Measurements from ENCODE around the gene COL4A2.

Gene COL4A2

DNA sequence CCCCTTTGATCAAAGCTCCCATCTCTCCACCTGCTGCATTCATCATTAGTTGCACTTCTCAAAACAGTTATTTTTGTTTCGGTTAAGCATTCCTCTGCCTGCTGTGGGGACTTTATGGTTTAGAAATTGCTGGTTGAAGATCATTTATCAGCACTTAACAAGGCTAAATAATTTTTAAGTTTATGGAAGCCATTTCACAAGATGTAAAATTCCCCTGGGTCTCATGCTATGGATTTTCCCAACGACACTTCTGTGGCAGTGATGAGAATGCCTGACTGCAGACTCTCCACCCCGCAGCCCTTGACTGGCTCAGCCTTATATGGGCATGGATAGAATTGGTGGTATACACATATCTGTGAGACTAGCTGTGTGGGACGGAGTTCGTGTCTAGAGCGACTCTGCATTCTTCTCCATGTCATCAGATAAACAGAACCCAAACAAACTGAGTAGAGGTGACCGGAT is 52.8 kb downstream of the COL4A2 start:
- DNase-seq, result no peak

DNA sequence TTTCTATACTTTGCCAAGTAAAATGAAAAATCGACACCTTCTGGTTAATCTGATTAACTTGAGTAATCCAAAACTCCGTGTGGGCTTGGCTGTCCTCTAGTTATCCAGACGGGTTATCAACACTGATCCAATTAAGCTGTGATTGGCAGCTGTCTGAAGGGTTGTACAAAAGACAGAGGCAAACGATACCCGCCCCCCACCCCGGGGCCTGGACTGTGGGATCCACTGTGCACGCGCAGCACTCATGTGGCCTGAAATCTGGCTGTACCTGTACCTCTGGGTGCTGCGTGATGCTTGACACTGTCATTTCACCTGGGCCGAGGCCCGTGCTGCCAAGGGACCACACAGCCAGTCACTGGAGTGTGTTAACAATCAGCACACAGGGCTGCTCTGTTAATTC is 53.5 kb downstream of the COL4A2 start:
- DNase-seq, result no peak

DNA sequence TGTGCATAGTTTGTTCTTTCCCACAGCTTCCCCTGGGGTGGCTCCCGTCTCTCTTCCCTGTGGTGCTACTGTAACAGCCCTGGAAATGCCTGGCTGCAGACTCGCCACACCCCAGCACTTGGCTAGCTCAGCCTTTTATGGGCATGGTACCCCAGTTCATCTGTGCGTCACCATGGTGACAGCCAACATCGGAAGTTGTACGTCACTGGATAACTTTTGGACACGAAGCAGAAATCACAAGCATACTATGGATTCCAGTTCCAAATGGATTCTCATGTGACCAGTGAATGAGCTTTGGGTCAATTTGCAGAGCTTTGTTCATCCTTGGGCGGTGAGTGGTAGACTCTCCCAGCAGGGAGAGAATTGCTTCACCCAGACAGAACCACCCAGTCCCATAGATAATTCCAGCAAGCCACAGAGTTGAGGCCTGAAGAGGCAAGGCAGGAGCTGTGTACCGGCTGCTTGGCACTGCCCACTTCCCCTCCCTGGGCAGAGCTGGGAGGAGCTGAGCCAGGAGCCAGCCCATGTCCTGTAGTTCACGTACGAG is 54.4 kb downstream of the COL4A2 start:
- DNase-seq, result no peak

DNA sequence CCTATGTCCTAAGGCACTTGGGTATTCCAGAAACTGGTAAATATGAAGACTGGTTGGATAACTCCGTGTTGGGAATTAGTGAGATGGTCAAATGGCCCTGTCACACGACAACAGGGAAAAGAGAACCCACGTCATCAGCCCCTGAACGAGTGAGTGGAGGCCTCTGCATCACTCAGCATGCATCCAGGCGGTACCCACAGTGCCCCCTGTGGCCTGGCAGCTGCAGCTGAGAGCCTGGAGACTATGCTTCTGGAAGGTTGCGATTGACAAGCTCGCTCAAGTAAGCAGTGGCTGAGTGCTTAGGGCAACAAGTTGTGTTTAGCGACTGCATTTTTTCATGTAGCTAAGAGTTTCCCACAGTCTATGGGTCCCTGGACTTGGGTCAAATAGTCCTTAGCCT is 55.9 kb downstream of the COL4A2 start:
- no peak for DNase-seq

DNA sequence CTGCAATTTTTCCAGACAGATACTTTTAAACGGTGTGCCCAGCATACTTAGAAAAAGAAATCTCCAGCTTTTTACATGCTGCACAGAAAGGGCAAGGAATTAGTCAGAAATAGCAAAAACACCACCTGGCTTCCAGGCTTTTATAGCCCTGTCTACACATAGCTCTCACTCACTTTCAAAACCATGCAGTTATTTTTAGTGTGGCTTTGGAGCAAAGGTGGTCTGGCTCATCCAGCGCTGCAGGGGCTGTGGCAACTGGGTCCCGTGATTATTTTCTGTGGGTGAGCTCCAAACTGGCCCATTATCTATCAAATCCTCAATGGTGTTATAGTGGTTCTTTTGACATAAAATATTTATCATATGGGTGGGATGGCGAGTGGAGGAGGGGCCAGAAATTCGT is 57.0 kb downstream of the COL4A2 start:
- DNase-seq, result no peak

DNA sequence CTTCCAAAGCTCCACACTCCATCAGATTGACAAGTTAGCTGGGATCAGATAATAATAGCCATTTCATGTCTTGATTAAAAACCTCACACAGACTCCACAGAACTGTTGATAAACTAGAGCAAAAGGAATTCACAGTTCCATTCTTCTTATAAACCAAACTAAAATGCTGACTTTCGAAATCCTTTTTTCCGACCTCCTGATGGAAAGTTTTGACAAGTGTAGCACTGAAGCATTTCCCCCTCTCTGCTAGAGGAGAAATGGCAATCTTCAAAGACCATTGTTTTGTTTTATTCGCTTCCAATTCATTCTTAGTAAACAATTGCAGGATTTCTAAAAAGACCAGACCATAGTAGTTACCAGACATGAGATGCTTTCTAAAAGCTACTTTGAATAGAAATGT is 58.8 kb downstream of the COL4A2 start:
- DNase-seq, result no peak

DNA sequence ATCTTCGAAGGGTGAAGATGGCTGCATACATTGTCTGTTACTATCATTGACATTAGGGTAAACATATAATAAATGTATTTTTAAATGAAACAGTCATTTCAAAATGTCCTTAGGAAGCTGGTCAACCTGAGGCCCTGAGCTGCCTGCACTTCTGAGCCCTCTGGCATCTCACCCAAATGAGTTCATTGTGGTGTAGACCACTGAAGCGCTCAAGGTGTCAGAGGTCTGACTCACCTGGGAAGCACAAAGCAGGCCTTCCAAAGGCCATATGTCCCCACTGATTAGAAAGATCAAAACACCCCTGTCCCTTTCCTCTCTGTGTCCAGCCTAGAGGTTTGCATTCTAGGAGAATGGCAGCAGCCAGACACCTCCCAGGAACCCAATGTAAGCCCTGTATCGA is 59.6 kb downstream of the COL4A2 start:
- DNase-seq, result no peak

DNA sequence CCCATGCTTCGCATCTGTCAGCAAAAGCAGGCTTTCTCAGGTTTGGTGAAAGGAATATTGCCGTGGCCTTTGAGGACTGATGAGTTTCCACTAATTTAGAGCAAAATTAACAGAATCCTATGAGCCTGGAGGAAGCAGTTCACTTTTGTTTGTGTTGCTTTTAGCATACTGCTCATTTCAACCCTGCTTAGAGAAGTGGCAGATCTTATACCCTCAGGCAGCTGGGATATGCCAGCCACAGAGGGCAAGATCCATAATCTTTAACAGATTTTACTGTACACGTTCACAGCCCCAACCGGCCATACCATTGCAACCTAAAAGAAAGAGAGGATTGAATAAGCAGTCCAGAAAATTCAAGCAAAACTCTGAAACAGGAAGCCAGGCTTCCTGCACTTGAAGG is 60.5 kb downstream of the COL4A2 start:
- no peak for DNase-seq

DNA sequence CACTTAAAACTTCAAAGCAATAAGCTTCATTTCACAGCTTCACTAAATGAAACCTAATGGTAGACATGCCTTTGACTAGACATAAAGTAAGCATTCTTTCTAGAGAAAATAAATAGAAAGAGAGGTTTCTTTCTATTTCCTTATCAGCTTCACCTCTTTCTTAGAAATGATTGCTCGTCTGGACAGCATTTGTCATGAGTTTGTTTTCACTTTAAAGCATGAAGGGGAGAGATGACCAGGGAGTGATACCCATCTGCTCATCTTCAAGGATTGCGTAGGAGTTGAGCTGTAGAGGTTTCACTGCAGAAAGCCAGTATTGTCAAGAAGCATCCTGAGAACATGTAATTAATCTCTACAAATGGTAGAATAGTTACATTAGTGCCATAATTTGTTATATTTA is 61.3 kb downstream of the COL4A2 start:
- DNase-seq, result no peak

DNA sequence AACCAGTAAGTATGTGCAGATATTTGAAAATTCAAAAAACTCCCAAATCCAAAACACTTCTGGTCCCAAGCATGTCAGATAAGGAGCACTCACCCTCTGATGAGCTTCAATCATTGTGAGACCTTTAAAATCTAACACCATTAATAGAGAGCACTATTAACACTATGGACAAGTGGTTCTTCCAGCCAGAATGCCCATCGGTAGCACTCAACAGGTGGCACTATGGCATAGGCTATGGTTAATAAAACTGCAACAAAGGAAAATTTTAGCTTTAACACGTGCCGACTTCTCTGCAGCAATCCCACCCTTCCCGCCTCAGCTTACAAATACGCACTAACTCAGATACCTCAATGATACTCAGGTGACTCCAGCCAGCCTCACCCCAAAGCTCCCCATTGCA is 62.3 kb downstream of the COL4A2 start:
- no peak for DNase-seq

DNA sequence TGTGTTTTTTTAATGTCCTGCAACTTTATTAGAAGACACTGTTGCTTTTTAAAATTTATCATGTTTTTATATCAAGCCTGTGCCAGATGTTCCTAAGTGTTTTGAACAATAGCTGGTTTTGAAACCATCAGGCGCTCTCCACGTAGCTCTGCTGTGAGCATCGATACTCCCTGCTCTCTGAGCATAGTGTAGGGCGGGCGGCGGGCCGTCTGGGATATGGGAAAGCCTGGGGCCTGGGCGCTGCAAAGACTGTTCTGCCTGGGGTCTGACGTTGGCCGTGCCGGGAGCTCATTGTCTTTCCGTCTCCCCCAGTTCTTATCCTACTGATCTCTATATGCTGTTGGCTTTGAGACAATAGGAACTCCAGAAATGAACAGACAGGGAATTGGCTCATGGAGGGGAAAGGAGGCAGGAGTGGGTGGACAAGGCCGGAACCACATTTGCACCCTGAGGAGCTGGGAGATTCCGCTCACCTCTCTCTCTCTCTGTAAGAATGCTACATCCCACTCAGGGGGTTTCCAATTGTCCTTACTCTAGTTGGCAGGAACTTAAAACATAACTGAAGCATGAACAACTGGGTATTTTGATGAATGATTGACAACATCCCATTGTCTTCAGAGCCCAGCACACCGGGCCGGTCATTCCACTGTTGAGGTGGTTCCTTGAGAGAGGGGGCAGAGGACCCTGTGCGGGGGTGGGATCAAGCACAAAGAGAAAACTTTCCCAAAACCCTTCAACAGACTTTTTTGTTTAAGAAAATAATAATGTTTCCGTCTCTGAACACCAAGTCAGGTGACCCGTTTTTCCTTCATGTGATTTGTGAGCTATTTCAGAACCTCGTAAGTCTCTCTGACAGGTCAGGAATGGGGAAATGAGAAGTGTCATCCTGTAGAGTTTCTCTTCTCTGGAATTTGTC is 64.7 kb downstream of the COL4A2 start:
- DNase-seq, result no peak

DNA sequence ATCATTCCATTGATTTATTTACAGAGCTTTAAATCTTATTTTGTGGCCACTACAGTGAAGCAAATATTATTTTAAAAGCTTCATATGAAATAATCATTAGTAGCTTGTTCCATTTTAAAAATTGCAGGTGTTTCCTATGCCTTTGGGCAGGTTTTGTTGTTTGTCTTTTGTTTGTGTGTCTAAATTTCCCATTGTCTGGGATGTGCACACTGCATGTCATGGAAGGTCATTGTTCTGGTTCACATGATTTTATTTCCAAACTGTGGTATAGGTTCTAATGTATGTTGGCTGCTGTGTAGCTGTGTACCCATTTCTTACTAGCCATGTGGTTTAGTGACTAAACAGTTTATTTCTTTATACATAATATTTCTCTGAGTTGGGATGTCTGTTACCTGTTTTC is 65.6 kb downstream of the COL4A2 start:
- no peak for DNase-seq

DNA sequence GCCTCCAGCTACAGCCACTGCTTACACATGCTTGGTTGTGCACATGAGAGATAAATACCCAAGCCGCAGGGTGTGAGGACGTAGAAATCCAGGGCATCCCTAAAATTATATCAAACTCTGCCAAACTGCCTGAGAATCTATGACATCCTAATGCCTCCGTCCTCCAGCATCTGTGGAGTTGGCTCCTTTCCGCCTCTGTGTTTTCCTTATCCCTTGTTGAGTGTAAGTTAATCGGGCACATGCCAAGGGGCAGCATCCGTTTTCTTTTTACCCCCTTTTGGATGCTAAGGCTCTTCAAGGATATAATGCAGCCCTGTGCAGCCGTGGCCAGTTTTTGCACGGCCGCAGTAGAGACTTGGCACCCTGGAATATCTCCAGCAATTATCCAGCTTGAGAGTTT is 66.5 kb downstream of the COL4A2 start:
- DNase-seq, result no peak

DNA sequence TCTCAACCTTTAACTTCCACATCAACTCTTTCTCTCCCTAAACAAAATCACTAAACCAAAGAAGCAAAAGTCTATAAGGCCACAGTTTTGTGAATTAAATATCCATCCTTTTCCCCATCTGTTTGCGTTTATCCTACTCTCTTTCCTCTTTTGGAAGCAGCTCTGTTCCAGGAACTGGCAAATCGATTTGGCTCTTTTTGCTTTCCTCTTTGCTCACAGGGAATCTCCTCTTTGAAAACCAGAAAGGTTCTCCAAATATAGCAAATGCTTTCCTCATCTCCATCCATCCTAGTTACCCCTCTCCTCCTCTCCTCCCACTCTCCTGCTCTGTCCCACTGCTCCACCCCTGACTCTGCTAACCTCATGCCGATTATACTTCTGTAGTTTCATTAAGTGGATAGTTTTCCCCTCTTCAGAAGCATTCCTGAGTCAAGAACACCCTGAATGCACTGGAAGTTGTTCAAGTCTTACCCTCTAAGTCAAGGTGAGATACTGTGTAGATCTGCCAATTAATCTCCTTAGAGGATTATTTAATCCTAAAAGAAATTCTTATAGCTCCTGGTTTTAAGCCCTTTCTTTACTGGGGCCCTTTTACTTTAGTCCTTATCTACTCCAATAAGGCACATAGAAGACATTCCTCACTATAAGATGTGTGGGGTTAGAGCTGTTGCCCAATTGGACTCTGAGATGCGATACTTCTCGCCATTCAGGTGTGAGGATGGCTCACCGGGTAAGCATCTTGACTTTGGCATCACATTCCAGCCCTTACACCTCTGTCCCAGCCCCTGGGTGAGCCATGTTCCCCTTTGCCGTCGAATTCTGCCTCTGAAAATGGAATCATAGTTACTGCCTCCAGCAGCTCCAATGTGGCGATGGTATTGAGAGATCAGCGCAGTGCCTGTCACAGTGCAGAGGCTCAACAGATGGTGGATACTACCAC is 67.6 kb downstream of the COL4A2 start:
- no peak for DNase-seq

DNA sequence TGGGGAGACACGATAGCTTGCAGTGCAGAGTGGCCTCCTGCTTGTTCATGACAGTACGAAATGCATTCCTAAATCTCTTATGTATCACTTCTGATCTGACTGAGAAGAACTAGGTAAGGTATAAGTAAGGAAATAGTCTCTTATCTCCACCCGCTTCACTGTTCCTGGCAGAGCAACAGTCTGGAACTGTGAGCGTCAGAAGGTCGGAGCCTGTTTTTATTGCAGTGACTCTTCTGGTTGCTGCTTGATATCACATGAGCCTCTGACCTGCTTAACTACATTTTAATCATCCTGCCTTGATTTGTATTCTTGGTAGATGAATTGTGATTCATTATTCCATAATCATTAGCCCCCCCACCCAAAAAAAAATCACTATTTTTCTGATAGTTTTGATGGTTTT is 69.0 kb downstream of the COL4A2 start:
- no peak for DNase-seq

DNA sequence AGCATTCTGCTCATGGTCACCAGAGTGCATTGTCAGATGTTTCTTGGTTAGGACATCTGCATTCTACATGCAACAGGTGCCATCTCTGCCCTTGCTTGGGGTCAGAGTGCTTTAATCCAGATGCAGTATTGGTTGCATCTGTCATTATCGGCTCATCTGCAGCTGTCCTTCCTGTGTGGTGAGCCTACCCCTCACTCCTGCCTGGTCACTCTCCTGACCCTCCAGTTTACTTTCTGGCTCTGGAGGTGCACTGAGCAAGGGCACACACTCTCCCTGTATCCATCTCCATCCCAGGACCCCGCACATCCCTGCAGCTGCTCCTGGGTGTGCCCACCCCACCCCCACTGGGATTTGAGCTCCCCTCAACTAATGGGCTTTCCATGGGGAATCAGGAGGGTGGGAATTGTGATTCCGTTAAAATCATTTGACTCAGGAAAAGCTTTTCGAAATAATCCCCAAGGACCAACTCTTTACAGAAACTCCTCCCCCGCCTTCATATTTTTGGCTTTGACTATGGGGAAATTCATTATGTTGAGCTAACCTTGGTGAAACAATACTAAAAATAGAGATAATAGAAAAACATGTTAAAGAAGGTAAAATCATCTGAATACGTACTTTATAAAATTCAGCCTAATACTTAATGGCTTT is 70.2 kb downstream of the COL4A2 start:
- no peak for DNase-seq

DNA sequence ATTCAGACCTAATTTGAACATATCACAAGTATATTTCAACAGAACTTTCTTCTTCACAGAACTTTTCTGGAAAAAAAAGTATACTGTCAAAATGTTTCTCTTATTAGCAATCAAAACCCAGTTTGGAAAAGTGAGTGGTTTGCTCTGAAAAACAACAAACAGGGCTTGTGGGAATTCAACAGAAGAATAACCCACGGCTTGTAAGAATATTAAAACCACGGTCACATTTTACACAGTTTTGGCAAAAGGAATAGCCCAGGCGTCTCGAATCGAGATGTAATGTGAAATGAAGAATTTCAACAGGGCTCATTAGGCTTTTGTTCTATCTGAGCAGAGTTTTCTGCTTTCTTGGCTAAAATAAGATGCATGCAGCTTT is 70.7 kb downstream of the COL4A2 start:
- no peak for DNase-seq

DNA sequence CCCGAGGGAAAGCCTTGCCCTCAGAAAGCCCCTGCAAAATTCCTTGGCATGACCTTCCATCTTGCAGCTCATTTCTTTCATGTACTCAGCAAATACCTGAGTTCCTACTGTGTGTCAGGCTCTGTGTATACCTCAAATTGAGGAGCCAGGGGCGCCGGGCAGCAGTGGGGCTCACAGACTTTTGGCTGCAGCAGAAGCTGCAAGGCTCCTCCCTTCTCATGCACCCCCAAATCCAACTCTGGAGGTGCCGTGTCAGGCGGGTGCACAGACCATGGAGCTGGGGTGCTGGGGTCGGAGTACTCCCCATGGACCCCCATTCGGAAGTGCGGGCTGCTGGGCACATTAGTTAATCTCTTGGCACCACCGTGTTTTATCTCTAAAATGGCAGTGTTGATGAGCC is 72.3 kb downstream of the COL4A2 start:
- no peak for DNase-seq

DNA sequence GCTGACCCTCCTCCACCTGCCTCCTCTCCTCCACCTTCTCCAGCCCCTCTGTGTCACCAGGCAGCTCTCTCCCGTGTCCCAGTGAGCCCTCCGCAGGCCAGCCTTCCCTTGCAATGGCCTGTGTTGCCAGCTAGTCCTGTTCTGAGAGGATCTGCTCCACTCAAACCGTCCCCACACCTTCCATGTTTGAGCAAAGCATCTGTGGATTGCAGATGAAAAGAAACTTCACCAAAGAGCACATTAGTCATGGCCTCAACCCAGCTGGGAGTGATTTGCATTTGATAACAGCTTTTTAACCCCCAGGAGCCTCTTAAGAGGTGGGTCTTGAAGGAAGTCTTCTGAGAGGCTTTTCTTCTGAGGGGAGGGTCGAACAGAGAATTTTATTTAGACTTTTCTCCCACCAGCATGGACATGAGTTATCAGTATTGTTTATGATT is 72.8 kb downstream of the COL4A2 start:
- no peak for DNase-seq

DNA sequence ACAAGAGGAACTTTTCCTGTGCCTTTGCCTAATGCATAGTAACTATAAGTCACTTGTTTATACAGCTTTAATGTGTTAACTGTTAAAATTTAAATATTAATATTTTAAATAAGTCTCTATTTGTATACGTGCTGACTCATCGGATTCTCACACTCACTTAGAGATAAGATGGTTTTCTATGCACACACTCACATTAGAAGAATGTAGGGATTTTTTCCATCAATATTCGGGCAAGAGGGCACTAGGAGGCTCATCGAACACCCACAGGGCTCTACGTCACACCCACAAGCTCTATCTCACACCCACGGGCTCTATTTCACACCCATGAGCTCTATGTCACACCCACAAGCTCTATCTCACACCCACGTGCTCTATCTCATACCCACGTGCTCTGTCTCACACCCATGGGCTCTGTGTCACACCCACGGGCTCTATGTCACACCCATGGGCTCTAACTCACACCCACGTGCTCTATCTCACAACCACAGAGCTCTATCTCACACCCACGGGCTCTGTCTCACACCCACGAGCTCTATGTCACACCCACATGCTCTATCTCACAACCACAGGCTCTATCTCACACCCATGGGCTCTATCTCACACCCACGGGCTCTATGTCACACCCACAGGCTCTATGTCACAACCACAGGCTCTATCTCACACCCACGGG is 73.4 kb downstream of the COL4A2 start:
- DNase-seq, result no peak

DNA sequence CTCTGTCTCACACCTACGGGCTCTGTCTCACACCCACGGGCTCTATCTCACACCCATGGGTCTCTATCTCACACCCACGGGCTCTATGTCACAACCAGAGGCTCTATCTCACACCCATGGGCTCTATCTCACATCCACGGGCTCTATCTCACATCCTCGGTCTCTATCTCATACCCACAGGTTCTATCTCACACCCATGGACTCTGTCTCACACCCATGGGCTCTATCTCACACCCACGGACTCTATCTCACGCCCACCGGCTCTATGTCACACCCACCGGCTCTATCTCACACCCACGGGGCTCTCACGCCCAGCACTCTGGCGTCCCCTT is 73.9 kb downstream of the COL4A2 start:
- no peak for DNase-seq

DNA sequence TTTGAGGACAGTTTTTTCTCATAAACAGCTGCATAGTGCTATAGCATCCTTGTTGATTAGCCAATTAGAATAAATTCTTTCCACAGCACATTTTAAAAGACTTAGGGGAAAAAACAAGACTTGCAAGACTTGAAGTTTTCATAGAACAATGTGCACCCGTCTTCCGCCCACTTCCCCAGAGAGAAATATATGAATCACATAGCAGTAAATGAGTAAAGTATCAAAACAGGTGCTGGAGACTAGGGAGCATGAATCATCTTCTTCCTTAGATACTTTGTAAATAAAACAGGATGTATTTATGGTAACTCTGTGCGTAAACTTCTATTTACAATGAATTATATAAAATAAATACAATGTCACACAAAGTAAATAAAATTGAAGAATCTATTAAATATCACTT is 75.1 kb downstream of the COL4A2 start:
- DNase-seq, result no peak

DNA sequence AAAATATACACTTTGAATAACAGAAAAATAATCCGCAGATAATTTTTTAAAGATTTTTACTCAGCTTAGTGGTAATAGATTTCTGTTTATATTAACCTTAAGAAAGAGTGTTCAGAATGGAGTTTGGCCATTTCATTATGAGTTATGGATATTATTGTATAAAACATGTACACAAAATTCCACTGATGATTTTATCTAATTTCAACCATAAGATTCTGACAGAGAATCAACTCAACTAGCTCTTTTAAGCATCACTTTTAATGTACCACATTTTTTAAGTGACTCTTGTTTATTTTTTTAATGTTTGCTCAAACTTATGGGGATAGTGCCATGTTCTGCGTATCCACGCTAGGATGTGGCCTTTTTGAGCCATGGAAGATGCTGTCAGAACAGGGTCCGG is 75.7 kb downstream of the COL4A2 start:
- no peak for DNase-seq
